Prostate gland (tissue), 2 donors: ENCODE measurements around the gene PKP4.

ENCODE experiments used
- CTCF ChIP-seq, 4 experiments: fragments of 200-600 bp in 2 of 4; fragments of 450-650 bp in 2 of 4; sonication (generic) in 2 of 4; IDR thresholded peaks; 1 replicate in 3 of 4; 2 replicates in 1 of 4; pipeline ENCODE4 v1.5.1; 2016 to 2019; ENCODE audit warnings: antibody characterized with exemption in 4 of 4, mild to moderate bottlenecking in 2 of 4, moderate library complexity in 2 of 4
- POLR2A ChIP-seq: fragments of 450-650 bp; IDR thresholded peaks from one replicate; pipeline ENCODE4 v1.6.1; 2016; ENCODE audit warnings: antibody characterized with exemption, mild to moderate bottlenecking

GRCh38 chr2:158505448-158505934 lies 48.7 kb downstream of the PKP4 start:
- TF ChIP-seq CTCF (IDR thresholded peaks at IDR 0.05) (no peak), POLR2A (no peak)
